Activated T-helper 1 cell treated with Interleukin-2 at 50 U/mL for 16 hours (primary cell): ENCODE results near the gene PRKCA.
A peak's percentile ranks its signal among the peaks of the same experiment; 100 is the strongest.

Source experiments
- DNase-seq: peaks from one replicate; pipeline ENCODE4 v3.0.0-alpha.2; 2020; ENCODE audit warnings: low read depth

Gene PRKCA

DNA sequence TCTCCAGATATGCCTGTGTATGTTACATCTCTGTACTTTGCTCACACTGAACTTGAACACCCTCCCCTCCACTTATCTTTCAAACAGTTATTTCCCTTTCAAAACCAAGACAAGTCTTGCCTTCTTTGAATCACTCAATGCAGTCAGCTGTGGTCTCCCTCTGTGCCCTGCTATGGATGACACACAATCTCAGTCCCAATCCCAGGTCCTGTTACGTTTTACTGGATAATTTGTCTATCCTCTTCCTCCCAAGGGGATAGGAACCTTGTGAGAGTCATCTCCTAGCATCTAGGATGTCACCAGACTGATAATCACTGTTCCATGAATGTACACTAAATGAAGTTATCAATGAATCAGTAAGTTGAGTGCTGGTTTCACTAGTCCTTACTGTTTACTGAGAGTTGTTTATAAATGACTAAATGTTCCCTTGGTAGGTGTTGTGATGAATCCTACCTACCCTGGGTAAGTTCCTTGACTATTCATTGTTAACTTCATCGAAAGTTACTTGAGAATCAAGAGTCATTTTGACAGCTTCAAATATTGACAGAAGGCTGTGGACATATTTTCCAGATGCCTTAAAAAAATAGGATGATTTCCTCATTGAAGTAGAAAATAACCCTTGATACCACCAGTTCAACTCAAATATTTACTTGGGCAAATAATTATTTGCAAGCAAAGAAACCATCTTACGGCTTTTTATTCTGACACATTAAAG is 244.9 kb downstream of the PRKCA start:
- DNase-seq, result no peak

DNA sequence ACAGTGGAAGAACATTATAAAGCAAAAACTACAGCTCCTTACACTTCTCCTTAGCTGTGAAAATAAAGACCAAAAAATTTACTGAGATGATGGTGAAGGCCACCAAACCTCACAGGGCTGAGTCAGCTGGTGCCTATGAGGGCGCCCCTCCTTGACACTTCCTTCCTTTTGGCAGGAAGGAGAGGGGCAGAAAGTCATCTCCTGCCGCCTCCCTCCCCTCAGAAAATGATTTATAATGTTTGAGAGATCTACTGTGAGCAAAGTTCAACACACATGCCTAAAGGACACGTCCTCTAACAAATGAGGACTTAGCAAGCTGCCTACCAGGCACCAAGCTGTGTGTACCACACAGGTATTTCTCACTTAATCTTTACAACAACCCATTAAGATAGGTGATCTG is 245.7 kb downstream of the PRKCA start:
- DNase-seq, result no peak

DNA sequence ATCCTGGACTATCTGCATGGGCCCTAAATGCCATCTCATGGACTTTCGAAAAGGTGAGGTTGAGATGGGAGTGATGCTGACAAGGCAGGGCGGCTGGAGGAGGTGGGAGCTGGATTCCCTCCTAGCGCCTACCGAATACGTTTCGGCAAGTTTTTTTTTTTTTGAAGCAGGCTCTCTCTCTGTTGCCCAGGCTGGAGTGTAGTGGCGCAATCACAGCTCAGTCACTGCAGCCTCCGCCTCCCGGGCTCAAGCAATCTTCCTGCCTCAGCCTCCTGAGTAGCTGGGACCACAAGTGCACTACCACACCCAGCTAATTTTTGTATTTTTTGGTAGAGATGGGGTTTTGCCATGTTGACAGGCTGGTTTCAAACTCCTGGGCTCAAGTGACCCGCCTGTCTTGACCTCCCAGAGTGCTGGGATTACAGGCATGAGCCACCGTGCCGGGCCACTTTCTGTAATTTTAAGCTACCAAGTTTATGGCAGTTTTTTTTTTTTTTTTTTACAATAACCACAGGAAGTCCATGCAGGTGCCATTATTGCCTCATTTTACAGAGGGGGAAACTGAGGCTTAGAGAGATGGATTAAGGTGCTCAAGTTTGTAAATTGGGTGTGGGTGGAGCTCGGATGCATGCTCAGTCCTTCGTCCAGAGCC is 246.4 kb downstream of the PRKCA start:
- DNase-seq, result no peak

DNA sequence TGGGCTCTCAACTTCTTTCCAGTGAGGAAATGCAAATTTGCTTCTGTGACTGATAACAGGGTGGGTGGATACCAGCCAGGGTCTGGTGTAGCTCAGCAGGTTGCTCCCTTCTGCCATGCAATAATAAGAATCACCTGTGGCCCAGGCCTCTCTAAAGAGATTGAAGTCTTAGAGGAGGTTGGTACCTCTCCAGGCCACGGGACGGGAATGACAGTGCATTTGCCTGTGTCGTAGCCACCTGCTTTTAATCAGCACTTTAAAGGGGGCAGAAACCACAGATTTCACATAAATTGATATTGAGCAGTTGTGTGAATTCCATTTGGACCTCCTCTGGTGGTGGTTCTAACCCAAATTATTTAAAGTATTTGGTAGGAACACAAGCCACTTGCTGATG is 246.9 kb downstream of the PRKCA start:
- no peak for DNase-seq

DNA sequence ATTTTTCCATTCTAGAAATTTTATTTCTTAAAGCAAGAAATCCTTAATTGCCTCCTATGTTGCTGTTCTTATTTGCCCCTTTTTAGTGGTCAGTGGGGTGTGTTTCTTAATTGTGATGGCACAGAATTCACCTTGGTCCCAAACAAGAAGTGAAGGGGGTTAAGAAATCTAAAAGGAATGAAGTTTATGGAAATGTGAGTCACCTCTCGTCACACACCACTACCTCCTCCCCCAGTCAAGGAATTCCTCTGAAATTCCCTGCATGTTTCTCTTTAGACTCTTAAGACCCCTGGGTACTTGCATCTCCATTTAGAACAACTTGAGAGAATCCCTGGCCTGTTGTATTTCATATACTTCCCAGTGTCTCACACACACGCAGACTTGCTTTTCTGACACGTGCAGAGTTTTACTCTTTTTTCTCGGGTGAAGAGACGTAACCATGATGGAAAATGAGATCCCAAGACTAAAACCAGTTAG is 247.4 kb downstream of the PRKCA start:
- DNase-seq, result no peak

DNA sequence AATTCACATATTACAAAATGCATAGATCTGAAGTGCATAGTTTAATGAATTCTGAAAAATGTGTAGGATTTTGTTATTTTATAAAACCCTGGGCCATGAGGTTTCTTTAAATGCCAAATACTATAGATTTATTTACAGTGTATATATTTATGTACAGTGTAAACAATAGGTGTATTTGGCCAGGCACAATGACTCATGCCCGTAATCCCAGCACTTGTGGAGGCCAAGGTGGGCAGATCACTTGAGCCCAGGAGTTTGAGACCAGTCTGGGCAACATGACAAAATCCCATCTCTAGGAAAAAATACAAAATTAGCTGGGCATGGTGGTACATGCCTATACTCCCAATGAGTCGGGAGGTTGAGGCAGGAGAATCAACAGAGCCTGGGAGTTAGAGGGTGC is 249.4 kb downstream of the PRKCA start:
- no peak for DNase-seq

DNA sequence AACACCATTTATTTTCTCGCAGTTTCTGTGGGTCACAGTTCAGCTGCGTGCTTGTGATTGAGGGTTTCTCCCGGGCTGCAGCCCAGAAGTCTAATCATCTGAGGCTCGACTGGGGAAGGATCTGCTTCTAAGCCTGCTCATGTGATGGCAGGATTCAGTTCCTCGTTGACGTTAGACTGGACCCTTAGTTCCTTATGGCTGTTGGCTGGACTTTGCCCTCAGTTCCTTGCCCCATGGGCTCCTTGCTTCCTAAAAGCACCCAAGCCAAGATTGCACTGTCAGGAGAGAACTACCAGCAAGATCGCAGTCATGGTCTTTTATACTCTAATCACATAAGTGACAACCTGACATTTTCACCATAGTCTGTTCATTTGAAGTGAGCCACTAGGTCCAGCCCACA is 250.0 kb downstream of the PRKCA start:
- DNase-seq, result no peak

DNA sequence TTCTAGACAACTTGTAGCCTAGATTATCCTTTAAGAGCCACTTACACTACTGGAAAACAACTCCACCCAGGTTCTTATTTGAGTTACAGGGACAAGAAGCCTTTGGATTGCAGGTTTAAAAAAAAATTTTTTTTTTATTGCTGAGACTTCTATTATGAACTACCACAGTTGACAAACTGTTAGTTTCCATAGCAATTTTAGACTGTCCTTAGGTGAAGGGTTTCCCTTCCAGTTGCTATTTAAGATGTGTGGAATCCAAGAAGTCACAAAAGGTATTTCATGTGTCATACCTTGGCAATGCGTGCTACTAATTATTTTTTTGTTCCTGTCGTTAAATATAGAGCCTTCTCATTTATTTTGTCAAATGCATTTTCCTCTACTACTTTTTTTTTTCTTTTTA is 253.2 kb downstream of the PRKCA start:
- DNase-seq, result no peak

DNA sequence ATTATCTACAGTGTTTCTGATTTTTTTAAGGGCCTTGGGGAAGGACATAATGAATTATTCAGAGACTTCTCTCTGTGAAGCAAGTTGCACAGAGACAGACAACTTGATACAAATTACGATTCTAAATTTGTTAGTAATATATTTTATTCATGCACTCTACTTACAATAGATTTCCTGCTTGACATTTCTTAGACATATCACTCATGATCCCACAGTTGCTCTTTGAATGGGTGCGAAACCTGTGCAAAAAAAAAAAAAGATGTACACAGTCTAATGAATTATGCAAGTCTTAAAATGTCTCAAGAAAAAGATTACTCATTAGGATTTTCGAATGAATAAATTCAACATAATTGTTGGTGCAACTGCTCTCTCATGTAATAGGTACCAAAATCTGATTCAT is 254.8 kb downstream of the PRKCA start:
- no peak for DNase-seq

DNA sequence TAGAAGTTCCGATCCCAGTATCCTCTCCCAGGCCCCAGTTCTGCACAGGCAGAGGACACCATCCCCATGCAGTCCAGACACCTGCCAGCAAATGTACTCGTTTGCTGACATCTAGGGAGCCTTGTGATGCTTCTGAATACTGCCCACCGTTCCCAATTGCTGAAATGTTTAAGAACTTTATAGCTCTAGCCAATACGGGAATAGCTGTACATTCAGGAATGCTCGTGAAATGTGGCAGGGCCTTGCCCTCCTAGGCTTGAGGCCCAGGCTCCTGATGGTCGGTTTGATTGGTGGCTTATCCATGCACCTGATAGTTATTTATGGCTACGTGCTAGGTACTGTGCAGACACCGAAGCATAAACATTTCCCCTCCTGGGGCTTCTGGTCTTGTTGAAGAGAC is 255.5 kb downstream of the PRKCA start:
- DNase-seq, result no peak

DNA sequence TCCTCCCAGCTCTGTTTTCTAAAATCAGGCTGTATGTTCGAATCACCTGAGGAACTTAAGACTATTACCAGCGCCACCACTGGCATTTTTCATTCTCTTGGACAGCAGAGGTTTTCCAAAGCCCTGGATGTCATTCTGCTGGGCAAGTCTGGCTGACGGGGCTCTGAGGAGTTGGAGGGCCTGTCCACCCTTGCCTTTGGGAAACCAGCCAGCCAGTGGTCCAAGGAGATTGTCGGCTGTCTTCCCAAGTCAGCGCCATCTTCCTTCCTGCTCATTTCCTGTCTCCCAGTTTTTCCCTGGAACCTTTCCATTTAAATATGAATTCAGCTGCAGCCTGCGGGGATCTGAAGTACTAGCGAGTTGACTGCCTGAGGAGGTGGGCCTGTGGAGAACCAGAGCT is 258.3 kb downstream of the PRKCA start:
- DNase-seq, result no peak

DNA sequence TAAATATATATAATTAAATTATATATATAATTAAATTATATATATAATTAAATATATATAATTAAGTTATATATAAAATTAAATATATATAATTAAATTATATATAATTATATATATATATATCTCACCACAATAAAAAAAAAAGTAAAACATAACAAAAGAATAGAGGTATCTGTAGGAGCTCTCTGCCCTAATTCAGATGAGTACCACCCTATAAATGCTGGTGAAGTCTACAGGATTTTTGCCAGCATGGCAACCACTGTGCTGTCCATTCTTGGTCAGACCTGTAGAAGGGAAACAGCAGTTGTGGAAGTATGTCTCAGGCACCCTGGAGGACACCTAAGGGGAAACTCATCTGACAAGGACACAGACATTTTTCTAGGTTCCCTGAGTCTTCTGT is 259.7 kb downstream of the PRKCA start:
- no peak for DNase-seq

DNA sequence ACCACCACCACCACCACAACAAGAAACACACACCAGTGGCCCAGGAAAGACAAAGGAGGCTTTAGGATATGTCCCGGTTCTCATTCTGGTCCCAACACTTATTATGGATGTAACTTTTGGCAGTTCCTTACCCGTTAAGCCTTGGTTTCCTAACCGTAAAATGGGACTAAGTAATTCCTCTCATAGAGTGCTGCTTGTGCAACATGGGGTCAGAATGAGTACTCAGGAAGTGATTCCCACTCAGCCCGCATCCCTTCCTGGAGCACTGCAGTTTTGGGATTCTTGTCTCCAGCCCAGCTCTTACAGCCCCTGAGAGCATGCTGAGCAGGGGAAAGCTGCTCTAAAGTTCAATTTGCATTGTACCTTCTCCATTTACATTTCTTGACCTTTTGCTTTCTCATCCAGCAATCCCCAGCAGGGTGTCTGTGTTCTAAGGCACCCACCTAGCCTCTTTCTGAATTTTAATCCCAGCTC is 262.6 kb downstream of the PRKCA start:
- no peak for DNase-seq

DNA sequence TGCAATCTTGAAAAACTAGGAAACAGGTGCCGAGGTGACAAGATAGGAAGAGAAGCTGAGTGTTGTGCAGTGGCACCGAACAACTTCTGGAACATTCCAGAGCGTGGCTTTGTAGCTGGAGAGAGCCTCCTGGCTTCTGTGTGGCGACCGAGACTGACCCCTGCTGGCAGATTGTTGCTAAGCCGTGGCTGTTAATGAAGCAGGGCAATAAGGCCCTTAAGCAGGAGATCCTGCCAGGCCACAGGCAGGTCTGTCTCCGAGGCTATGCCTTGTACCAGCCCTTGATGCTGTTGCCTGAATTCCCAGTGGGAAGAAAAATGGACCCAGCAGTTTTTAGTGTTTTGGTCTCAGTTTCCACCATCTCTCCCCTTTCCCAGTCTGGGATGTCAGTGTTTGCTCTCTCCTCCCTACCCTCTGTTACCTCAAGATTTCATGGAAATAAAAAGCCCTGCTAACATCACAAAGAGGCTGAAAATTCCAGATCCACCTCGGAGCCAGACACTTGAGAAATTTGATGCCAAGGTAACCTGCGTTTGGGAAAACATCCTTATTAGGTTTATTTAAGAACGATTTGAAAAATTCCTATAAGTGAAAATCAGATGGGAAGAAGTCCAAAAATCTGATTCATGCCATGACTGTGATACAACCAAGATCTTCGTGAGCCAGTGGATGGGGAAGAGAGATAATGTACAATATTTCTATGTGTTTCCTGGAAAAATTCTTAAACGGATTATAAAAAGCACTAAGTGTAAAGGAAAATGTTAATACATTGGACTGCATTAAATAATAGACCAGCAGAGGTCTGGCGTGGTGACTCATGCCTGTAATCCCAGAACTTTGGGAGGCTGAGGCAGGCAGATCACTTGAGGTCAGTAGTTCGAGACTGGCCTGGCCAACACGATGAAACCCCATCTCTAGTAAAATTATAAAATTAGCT is 265.1 kb downstream of the PRKCA start:
- peak; percentile 62 for DNase-seq

DNA sequence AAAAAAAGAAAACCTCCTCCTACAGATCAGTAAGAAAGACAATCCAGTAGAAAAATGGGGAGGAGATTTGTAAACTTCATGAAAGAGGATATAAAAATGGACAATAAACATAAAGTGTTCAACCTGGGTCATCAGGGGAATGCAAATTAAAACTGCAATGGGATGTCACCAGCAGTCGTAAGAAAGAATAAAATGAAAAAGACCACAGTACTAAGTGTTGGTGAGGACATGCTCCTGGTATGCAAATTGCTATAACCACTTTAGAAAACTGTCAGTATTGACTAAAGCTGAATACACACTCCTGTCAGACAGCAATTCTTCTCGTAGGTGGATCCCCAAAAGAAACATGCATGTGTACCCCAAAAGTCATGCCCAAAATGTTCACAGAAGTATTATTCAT is 267.2 kb downstream of the PRKCA start:
- no peak for DNase-seq

DNA sequence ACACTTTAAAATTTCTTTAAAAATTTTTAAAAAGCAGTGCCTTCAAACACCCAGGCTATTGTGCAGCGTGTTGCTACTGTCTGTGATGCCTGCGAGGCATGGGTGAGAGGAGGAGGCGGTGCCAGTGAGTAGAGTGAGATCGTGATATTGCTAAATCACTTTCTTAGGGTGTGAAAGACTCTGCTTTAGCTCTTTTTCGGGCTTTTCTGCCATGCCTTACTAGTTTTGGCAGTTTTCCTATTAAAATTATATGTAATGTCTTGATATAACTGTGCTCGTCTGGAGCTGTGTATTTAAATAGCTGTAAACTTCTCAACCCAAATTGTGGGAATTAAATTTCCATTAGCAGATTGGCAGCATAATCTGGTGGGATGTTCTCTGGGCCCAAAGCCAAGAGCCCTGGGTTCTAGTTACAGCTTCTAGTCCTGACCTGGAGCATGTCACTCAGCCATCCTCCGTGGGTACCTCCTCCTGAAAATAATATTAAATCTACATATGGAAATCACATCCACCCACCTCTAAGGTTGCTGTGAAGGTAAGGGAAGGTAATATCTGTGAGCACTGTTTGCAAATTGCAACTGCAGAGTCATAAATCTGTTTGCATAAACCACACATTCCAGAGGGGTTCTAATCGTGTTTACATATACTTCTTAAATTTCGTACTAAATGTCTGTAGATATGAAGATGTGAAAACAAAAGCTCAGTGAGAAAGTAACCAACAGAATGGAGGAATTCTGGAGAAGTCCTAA is 268.2 kb downstream of the PRKCA start:
- DNase-seq, result no peak

DNA sequence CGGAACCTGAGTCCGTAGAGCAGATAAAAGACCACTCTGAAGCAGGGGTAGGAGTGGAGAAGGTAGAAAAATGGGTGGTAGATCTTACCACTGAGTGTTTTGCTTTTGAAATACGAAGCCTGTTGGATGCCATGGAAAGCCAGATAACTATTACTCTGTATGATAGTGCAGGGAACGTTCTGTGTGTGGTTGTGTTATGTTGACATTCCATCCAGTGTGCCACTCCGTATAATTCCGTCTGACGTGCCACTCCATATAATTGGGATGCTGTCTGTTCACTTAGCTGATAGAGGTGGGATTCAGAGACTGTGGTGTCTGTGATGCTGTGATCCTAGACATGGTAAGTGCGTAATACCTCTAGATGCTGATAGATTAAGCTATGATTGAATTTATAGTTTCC is 269.3 kb downstream of the PRKCA start:
- no peak for DNase-seq

DNA sequence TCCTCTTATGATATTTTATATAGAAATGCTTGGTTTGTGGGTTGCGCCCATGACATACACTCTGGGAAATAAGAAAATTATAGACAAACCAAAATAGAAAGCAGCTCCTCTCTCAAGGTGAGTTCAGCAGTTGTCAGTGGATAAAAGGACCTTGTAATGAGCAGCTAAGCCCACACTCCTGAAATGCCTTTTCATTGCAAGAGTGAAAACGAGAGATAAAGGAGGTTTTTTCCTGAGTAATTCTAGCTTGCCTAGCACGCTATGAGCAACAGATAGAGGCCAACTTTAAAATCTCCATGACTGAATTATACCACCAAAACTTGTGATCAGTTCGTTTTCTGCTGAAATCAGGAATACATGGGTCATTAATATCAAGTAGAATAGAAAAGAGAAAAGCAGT is 270.7 kb downstream of the PRKCA start:
- DNase-seq, result no peak

DNA sequence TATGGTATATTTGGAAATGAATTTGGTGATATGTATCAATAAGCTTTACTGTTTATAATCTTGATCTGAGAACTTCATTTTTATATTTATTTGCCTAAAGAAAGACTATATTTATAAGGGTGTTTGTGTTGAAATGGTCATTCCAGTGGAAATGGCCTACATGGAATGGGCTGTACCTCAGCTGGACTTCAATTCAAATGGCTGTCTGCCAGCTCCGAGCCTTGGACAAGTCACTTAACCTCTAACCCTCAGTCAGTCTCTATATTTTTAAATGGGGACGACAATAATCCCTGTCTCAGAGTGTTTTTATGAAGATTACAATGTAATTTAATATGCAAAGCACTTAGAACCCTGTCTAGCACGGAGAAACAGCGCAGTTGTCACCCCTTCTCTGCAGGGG is 271.7 kb downstream of the PRKCA start:
- DNase-seq, result no peak

DNA sequence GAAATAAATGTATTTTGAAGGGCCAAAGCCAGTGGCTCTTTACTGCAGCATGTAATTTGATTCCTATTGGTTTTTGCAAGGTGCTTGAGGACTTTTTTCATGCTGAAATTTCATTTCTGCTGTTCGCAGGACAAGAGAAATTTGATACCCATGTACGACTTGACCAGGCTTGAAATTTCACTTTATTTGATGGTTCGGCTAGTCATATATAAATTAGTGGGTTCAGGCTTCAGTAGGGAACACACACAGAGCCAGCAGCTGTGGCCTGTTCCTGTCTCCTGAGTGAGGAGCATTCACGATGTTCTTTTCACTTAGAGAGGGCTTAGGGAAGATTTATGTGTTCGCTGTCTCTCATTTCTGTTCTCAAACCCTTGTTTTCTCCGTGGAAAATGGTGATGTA is 274.1 kb downstream of the PRKCA start:
- DNase-seq, result no peak

DNA sequence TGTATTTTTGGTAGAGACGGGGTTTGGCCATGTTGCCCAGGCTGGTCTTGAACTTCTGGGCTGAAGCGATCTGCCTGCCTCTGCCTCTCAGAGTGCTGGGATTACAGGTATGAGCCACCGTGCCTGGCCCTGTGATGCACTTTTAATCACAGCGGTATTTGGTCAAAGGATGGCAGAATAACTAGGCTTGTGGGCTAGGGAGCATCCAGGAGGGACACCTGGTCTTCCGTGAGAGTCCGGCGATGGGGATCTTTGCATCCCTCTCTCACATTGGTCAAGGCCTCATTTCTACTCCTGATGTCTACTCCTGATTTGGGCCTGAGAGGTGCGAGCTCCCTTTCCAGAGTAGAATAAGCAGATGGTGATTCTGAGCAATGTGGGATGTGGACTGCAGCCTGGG is 274.6 kb downstream of the PRKCA start:
- no peak for DNase-seq
